Progenitor cell of endocrine pancreas (in vitro differentiated cells): ENCODE results near the gene AMACR. TPM values are rescaled to one million over a fixed set of nuclear protein-coding genes. Genes with fewer than 3 reads are reported as not detected.

Experiments used
- DNase-seq: peaks from one replicate; pipeline ENCODE4 v3.0.0; 2021; ENCODE audit warnings: low spot score; ENCODE audit not compliant: unreplicated experiment
- H3K27ac Mint-ChIP-seq: 2 replicates; pipeline ENCODE4 v1.8.0; 2021; ENCODE audit warnings: mild to moderate bottlenecking, moderate library complexity, mixed read lengths
- H3K27me3 Mint-ChIP-seq: 2 replicates; pipeline ENCODE4 v1.8.0; 2021; ENCODE audit warnings: mixed read lengths
- H3K36me3 Mint-ChIP-seq: 2 replicates; pipeline ENCODE4 v1.8.0; 2022; ENCODE audit warnings: mixed read lengths; ENCODE audit not compliant: insufficient read depth
- H3K4me1 Mint-ChIP-seq: 2 replicates; pipeline ENCODE4 v1.8.0; 2021; ENCODE audit warnings: low read depth, mixed read lengths
- H3K4me3 Mint-ChIP-seq: 2 replicates; pipeline ENCODE4 v1.8.0; 2021; ENCODE audit warnings: low read depth, mild to moderate bottlenecking, moderate library complexity, mixed read lengths
- H3K9me3 Mint-ChIP-seq: 2 replicates; pipeline ENCODE4 v1.8.0; 2021; ENCODE audit warnings: low read depth, mixed read lengths
- total RNA-seq: library from RNA; stranded (reverse); gene quantifications from 2 replicates; pipeline ENCODE4 v1.2.1, GENCODE V29; 2021
- TF ChIP-seq, protein P1 (sequence below): fragments of 200-600 bp; sonication (generic); IDR thresholded peaks from one replicate; pipeline ENCODE4 v1.5.0; 2021; ENCODE audit warnings: antibody characterized with exemption, mild to moderate bottlenecking; ENCODE audit not compliant: unreplicated experiment

The AMACR gene
- total RNA-seq, 1 donor from 2014 or later, result 22.0 TPM

DNA sequence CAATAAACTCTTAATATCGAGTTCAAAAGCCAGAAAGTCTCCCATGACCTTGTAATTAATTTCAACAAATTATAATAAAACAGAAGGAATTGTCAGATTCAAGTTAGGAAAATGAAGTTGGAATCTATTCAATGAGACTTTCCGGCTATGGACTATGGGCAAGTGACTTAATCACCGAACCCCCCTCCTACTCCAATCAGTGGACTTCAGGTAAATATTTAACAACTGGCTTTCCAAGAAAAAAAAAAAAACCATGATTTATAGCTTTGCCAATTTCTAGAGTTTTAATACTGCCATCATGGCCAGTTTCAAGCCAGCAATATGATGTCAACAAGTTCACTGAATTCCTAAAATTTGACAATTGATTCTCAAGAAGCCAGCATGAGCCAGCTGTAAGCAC is 27.8 kb downstream of the AMACR start:
- H3K27ac Mint-ChIP-seq, result no peak overlapping the region
- peaks cover 28% of the 10 kb centered on the region for H3K4me1 Mint-ChIP-seq
- TF ChIP-seq, protein P1, sequence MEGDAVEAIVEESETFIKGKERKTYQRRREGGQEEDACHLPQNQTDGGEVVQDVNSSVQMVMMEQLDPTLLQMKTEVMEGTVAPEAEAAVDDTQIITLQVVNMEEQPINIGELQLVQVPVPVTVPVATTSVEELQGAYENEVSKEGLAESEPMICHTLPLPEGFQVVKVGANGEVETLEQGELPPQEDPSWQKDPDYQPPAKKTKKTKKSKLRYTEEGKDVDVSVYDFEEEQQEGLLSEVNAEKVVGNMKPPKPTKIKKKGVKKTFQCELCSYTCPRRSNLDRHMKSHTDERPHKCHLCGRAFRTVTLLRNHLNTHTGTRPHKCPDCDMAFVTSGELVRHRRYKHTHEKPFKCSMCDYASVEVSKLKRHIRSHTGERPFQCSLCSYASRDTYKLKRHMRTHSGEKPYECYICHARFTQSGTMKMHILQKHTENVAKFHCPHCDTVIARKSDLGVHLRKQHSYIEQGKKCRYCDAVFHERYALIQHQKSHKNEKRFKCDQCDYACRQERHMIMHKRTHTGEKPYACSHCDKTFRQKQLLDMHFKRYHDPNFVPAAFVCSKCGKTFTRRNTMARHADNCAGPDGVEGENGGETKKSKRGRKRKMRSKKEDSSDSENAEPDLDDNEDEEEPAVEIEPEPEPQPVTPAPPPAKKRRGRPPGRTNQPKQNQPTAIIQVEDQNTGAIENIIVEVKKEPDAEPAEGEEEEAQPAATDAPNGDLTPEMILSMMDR, result no peak
- H3K27me3 Mint-ChIP-seq, result no peaks in the 10 kb centered on the region
- H3K9me3 Mint-ChIP-seq, result no peaks in the 10 kb centered on the region
- no peaks in the 10 kb centered on the region for H3K36me3 Mint-ChIP-seq
- no peak overlapping the region for H3K4me3 Mint-ChIP-seq
- DNase-seq, result no peak

- no peaks in the 10 kb centered on the region for H3K9me3 Mint-ChIP-seq
- H3K4me3 Mint-ChIP-seq, result no peak overlapping the region
- H3K4me1 Mint-ChIP-seq, result peaks cover 25% of the 10 kb centered on the region
- TF ChIP-seq, protein P1, result no peak
- H3K27ac Mint-ChIP-seq, result no peak overlapping the region
- DNase-seq, result no peak
- H3K27me3 Mint-ChIP-seq, result no peaks in the 10 kb centered on the region
- H3K36me3 Mint-ChIP-seq, result no peaks in the 10 kb centered on the region
Observed at GRCh38 chr5:33978306-33978705, 29.5 kb downstream of the AMACR start.

- TF ChIP-seq, protein P1, result no peak
- H3K4me3 Mint-ChIP-seq, result no peak overlapping the region
Observed at GRCh38 chr5:33976307-33976706, 31.5 kb downstream of the AMACR start.

GRCh38 chr5:33975852-33976251 is 32.0 kb downstream of the AMACR start:
- TF ChIP-seq, protein P1, result no peak
- H3K4me1 Mint-ChIP-seq, result peaks cover 10% of the 10 kb centered on the region
- H3K4me3 Mint-ChIP-seq, result no peak overlapping the region
- no peaks in the 10 kb centered on the region for H3K36me3 Mint-ChIP-seq
- no peak overlapping the region for H3K27ac Mint-ChIP-seq
- H3K27me3 Mint-ChIP-seq, result no peaks in the 10 kb centered on the region
- no peaks in the 10 kb centered on the region for H3K9me3 Mint-ChIP-seq
- no peak for DNase-seq

More at GRCh38 chr5:33976307-33976706, 31.5 kb downstream of the AMACR start:
- peaks cover 14% of the 10 kb centered on the region for H3K4me1 Mint-ChIP-seq
- no peaks in the 10 kb centered on the region for H3K36me3 Mint-ChIP-seq
- H3K27ac Mint-ChIP-seq, result no peak overlapping the region
- H3K9me3 Mint-ChIP-seq, result no peaks in the 10 kb centered on the region
- no peaks in the 10 kb centered on the region for H3K27me3 Mint-ChIP-seq
- DNase-seq, result no peak

DNA sequence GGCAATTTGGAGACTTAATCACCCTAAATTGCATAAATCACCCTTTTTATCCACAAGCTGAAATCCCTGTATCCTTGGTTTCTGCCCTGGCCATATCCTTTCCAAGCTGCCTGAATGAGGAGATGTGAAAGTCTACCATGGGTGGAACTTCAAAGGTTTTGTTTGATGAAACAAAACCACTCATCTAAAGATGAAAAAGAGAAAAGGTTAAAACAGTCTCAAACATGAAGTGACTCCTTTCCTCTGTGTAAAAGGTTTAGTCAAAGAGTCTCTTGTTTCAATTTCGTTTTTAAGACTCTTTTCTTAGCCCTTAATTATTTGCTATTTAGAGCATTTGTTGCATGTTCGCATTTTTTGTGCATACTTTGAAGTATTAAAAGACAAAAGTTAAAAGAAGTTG is 34.6 kb downstream of the AMACR start:
- no peak overlapping the region for H3K4me3 Mint-ChIP-seq
- H3K27me3 Mint-ChIP-seq, result no peaks in the 10 kb centered on the region
- no peak overlapping the region for H3K27ac Mint-ChIP-seq
- no peaks in the 10 kb centered on the region for H3K36me3 Mint-ChIP-seq
- DNase-seq, result no peak
- no peaks in the 10 kb centered on the region for H3K9me3 Mint-ChIP-seq
- peaks cover 9% of the 10 kb centered on the region for H3K4me1 Mint-ChIP-seq
- TF ChIP-seq, protein P1, result no peak
